ENCODE measurements around the gene TMEM132A.
"Not testable (repeated sequence)": the region's sequence is repeated elsewhere in the genome, so short reads cannot be mapped to it uniquely, and the experiment has no call there.

The TMEM132A gene

GRCh38 chr11:60906132-60906972, 17.9 kb upstream of the TMEM132A start, which contains the start of gene PRPF19:
PRPF19 (minus strand) TSS chr11:60906585; CDS start chr11:60906382, 203 bp downstream.
- peak; percentile 98 for DNase-seq

GRCh38 chr11:60908803-60909202, 15.5 kb upstream of the TMEM132A start:
- DNase-seq, result no peak

DNA sequence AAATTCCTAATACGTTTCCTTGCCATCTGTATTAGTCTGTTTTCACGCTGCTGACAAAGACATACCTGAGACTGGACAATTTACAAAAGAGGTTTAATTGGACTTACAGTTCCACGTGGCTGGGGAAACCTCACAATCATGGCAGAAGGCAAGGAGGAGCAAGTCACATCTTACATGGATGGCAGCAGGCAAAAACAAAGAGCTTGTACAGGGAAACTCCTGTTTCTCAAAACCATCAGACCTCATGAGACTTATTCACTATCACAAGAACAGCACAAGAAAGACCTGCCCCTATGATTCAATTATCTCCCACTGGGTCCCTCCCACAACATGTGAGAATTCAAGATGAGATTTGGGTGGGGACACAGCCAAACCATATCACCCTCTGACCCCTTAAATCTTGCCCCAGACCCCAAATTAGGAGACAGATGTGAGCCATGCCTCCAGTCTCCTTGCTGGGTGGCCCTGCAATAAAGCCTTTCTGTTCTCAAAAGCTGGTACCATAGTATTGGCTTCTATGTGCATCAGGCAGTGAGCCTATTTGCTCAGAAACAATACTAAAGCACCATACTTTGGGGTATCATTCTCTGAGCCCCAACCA, 14.5 kb upstream of the TMEM132A start:
- DNase-seq, result not testable (repeated sequence)

GRCh38 chr11:60910281-60910687, 14.0 kb upstream of the TMEM132A start:
- DNase-seq, result no peak

- no peak for DNase-seq
Measured at GRCh38 chr11:60910711-60911380, 13.4 kb upstream of the TMEM132A start.

DNA sequence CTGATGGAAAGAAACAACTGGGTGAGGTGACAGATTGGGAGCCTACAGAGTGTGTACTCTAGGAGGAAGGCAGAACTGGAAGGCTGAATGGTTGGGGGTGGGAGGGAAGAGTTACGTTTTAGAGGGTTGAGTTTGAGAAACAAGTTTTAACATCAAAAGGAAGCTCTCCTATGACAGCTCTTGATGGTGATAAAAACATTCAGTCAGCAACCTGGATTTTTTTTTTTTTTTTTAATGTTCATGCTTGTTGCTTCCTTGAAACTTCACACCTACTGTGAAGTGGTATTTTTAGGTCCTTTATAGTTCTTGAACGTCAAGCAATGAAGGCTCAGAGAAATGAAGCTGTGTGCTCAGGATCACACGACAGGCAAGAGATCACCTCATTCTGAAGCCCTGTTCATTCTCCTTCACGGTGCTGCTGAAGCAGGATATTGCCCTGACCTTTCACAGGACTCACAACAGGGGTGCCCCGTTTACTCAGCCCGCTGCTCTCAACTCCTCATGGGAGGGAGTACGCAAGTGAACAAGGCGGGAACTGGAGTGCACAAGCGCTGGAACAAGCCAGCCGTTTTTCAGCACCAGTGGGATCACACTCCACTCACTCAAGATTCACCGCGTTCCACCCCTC, 11.9 kb upstream of the TMEM132A start:
- no peak for DNase-seq

GRCh38 chr11:60912851-60913528, 11.3 kb upstream of the TMEM132A start:
- no peak for DNase-seq

GRCh38 chr11:60913793-60914632, 10.2 kb upstream of the TMEM132A start, which contains the start of gene TMEM109:
TMEM109 (plus strand) TSS chr11:60914158; CDS start chr11:60919694, 5,536 bp downstream.
- peak; percentile 90 for DNase-seq

- DNase-seq, result no peak
Measured at GRCh38 chr11:60914633-60915247, 9.5 kb upstream of the TMEM132A start.

DNA sequence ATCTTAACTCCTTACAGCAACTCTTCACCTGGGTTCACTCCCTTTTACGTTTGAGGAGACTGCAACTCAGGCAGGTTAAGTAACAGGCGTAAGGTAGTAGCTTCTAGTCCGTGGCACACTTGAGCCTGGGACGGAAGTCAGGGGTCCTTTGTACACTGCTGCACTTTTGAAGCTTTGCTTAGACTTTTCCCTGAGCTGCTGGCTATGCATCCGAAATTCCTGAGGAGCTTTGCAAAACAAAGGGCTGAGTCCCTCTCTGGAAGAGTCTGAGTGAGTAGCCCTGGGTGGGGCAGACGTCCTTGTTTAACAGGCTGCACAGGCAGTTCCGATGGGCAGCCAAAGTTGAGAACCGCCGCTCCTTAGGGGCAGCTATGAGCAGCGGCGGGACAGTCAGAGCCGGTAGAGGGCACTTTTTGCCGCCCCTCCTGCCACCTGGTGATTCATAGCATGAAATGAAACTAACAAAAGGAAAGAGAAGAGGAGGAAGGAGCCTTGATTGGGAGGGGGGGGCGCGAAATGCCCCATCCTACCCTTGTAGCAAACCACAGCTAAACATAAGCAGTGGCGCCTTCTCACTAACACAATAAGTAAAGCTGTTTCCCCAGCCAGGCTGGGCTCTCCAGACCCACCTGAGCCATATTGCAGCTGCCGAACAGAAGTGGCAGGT, 8.9 kb upstream of the TMEM132A start:
- DNase-seq, result no peak

GRCh38 chr11:60916669-60917206, 7.5 kb upstream of the TMEM132A start:
- no peak for DNase-seq

DNA sequence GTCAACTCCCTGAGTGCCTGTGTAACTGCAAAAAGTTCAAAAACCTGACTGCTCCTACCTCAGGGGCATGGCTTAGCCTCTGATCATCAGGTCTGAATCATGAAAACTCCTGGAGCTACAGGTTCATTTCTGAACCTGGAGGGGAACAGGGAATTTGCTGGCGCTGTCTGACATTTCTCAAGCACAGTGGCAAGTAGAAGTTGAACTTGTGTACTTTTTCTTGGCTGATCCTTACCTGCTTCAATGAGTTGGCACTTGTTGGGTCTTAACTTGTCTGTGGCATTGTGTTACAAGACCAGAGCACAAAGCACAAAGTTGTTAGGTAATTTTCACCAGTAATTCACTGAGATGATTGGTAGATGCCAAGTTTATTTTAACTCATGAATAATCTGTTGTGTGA, 7.0 kb upstream of the TMEM132A start:
- DNase-seq, result no peak

- no peak for DNase-seq
Measured at GRCh38 chr11:60918251-60918938, 5.9 kb upstream of the TMEM132A start.

GRCh38 chr11:60918939-60919265, 5.4 kb upstream of the TMEM132A start:
- DNase-seq, result no peak

GRCh38 chr11:60919320-60919719, 4.9 kb upstream of the TMEM132A start:
- DNase-seq, result no peak

DNA sequence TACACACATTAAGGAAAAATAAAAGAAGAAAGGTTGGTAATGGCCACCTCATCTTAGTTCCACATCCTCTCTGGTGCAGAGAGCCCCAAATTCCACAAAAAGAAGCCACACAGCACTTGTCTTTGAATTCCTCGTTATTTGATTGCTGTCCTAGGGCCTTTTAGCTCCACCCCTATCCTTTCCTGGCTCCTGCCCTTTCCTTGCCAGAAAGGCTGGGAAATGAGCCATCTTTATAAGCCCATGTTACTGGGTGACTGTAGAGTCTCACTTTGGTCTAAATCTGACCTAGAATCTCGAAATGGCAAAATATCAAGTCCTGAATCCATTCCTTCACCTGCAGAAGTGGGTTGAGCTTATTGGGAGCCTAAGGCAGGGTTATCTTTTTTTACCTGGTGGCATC, 4.3 kb upstream of the TMEM132A start:
- no peak for DNase-seq

DNA sequence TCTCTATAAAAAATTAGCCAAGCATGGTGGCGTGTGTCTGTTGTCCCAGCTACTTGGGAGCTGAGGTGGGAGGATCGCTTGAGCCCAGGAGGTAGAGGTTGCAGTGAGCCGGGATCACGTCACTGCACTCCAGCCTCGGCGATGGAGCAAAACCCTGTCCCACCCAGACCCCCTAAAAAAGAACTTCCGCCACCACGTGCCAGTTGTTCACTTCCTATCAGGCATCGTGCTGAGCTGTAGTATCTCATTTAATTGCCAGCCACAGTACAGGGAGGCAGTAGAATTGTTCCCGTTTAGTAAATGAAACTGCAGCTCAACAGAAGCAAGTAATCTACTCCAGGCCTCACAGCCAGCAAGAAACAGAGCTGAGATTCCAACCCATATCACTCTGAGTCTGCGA, 3.0 kb upstream of the TMEM132A start:
- DNase-seq, result no peak

DNA sequence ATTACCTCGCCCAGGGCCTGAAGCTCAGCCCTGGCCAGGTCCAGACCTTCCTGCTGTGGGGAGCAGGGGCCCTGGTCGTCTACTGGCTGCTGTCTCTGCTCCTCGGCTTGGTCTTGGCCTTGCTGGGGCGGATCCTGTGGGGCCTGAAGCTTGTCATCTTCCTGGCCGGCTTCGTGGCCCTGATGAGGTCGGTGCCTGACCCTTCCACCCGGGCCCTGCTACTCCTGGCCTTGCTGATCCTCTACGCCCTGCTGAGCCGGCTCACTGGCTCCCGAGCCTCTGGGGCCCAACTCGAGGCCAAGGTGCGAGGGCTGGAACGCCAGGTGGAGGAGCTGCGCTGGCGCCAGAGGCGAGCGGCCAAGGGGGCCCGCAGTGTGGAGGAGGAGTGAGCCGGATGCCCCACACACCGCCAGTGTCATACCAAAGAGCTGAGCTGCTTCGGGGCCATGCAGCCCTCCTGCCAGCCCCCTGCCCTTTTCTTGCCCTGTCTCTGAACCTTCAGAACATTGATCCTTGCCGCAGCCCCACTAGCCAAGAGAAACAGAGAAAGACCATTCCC, 2.4 kb upstream of the TMEM132A start:
- DNase-seq, result no peak

GRCh38 chr11:60922906-60923305, 1.4 kb upstream of the TMEM132A start:
- no peak for DNase-seq

GRCh38 chr11:60923326-60923725, 934 bp upstream of the TMEM132A start:
- DNase-seq, result no peak
